DND-41 (cell line): Measurements from ENCODE around the gene FOXK1.

Experiments
- ATAC-seq: fragments of 200-7000 bp; cut with Tn5 transposase; 3 replicates; pipeline ENCODE4 v1.9.1; 2021; ENCODE audit warnings: low read depth; ENCODE audit not compliant: insufficient read depth
- DNase-seq: peaks from one replicate; pipeline ENCODE4 v3.0.0-alpha.2; 2020
- H2AFZ ChIP-seq: 2 replicates; pipeline ENCODE4 v1.6.0; 2012; ENCODE audit warnings: low read depth, low read length
- H3K27ac ChIP-seq: 2 replicates; pipeline ENCODE4 v1.5.1; 2012; ENCODE audit warnings: low read length, inconsistent platforms
- H3K27me3 ChIP-seq: fragments of 200-600 bp; sonication (generic); 2 replicates; pipeline ENCODE4 v1.6.0; 2012; ENCODE audit warnings: low read length, mild to moderate bottlenecking, inconsistent platforms; ENCODE audit not compliant: insufficient read depth, poor library complexity
- H3K36me3 ChIP-seq: 2 replicates; pipeline ENCODE4 v1.5.1; 2012; ENCODE audit warnings: low read length, inconsistent platforms; ENCODE audit not compliant: insufficient read depth
- H3K4me1 ChIP-seq: 2 replicates; pipeline ENCODE4 v1.5.1; 2012; ENCODE audit warnings: mild to moderate bottlenecking, low read length; ENCODE audit not compliant: insufficient read depth
- H3K4me2 ChIP-seq: 2 replicates; pipeline ENCODE4 v1.6.0; 2012; ENCODE audit warnings: mild to moderate bottlenecking, moderate library complexity, low read length, inconsistent platforms; ENCODE audit not compliant: insufficient read depth
- H3K4me3 ChIP-seq, 2 experiments: fragments of 200-600 bp in 1 of 2; shearing (Covaris generic) in 1 of 2; 2 replicates each; pipeline ENCODE4 v1.5.1; 2012 to 2016; ENCODE audit warnings: inconsistent platforms in 2 of 2, low read length in 2 of 2, mild to moderate bottlenecking in 2 of 2, low read depth in 1 of 2, moderate library complexity in 1 of 2
- H3K79me2 ChIP-seq: 2 replicates; pipeline ENCODE4 v1.6.0; 2012; ENCODE audit warnings: low read length, inconsistent platforms; ENCODE audit not compliant: insufficient read depth
- H3K9ac ChIP-seq: 2 replicates; pipeline ENCODE4 v1.6.0; 2012; ENCODE audit warnings: low read depth, mild to moderate bottlenecking, inconsistent platforms, low read length, moderate library complexity
- H3K9me3 ChIP-seq: 2 replicates; pipeline ENCODE4 v1.5.1; 2012; ENCODE audit warnings: low read length, moderate library complexity, mild to moderate bottlenecking, inconsistent platforms; ENCODE audit not compliant: insufficient read depth, severe bottlenecking
- H4K20me1 ChIP-seq: 2 replicates; pipeline ENCODE4 v1.6.0; 2012; ENCODE audit warnings: low read length; ENCODE audit not compliant: insufficient read depth
- EZH2 ChIP-seq: IDR thresholded peaks from 3 replicates; pipeline ENCODE4 v1.6.1; 2012; ENCODE audit warnings: borderline replicate concordance, low read depth, mild to moderate bottlenecking, moderate library complexity, low read length, inconsistent platforms; ENCODE audit not compliant: severe bottlenecking
- TF ChIP-seq, protein P1 (sequence below): IDR thresholded peaks from 2 replicates; pipeline ENCODE4 v1.5.1; 2012; ENCODE audit warnings: borderline replicate concordance, low read length, moderate library complexity, mild to moderate bottlenecking; ENCODE audit not compliant: poor library complexity, severe bottlenecking; ENCODE audit errors: extremely low read depth

FOXK1 gene

DNA sequence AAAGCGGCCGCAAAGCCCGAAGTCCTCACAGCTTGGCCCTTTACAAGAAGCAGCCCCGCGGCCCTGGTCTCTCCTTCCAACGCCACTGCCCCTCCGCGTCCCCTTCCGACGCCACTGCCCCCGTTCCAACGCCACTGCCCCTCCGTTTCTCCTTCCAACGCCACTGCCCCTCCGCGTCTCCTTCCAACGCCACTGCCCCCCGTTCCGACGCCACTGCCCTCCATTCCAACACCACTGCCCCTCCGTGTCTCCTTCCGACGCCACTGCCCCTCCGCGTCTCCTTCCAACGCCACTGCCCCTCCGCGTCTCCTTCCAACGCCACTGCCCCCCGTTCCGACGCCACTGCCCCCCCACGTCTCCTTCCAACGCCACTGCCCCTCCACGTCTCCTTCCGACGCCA is 126.5 kb downstream of the FOXK1 start:
- Histone ChIP-seq H2AFZ (no peak overlapping the region), H3K36me3 (no peaks in the 10 kb centered on the region), H3K4me1 (no peaks in the 10 kb centered on the region), H3K27ac (no peak overlapping the region), H3K9ac (no peak overlapping the region), H3K27me3 (no peaks in the 10 kb centered on the region), H3K79me2 (no peaks in the 10 kb centered on the region), H3K4me3 (no peak overlapping the region), H3K4me2 (no peak overlapping the region), H4K20me1 (no peaks in the 10 kb centered on the region), H3K9me3 (no peaks in the 10 kb centered on the region)
- no peak for DNase-seq
- no peak for ATAC-seq
- no peak for TF ChIP-seq EZH2
- TF ChIP-seq, protein P1, sequence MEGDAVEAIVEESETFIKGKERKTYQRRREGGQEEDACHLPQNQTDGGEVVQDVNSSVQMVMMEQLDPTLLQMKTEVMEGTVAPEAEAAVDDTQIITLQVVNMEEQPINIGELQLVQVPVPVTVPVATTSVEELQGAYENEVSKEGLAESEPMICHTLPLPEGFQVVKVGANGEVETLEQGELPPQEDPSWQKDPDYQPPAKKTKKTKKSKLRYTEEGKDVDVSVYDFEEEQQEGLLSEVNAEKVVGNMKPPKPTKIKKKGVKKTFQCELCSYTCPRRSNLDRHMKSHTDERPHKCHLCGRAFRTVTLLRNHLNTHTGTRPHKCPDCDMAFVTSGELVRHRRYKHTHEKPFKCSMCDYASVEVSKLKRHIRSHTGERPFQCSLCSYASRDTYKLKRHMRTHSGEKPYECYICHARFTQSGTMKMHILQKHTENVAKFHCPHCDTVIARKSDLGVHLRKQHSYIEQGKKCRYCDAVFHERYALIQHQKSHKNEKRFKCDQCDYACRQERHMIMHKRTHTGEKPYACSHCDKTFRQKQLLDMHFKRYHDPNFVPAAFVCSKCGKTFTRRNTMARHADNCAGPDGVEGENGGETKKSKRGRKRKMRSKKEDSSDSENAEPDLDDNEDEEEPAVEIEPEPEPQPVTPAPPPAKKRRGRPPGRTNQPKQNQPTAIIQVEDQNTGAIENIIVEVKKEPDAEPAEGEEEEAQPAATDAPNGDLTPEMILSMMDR = no peak

DNA sequence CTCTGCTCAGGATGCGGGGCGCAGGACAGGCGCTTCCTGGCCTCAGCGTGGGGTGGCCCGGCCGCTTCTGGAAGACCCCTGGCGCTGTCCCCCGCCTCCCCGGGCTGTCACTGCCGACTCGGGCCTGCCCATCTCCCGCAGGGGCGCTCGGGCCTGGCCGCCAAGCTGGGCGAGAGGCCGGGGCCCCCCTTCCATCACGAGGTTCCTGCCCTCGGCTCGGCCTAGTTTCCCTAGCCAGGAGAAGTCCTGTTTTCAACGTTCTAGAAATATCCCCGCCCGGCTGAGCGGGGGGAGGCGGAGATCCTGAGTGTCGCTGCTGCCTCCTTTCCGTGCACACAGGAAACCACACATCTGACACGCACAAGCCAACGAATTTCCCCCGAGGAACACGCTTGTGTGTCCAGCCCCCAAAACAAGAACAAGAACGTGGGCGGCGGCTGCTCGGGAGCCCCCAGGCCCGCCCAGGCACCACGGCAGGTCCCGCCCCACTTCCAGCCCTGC is 127.0 kb downstream of the FOXK1 start:
- Histone ChIP-seq H3K36me3 (no peaks in the 10 kb centered on the region), H3K4me1 (no peaks in the 10 kb centered on the region), H4K20me1 (no peaks in the 10 kb centered on the region), H3K4me3 (no peak overlapping the region), H3K9me3 (no peaks in the 10 kb centered on the region), H3K4me2 (no peak overlapping the region), H3K27ac (no peak overlapping the region), H2AFZ (no peak overlapping the region), H3K27me3 (no peaks in the 10 kb centered on the region), H3K9ac (no peak overlapping the region), H3K79me2 (no peaks in the 10 kb centered on the region)
- TF ChIP-seq EZH2 = no peak
- TF ChIP-seq, protein P1 = no peak
- ATAC-seq (0 out of 3 replicates have a peak, but pooled peaks have one; percentile 24), DNase-seq (no peak)

DNA sequence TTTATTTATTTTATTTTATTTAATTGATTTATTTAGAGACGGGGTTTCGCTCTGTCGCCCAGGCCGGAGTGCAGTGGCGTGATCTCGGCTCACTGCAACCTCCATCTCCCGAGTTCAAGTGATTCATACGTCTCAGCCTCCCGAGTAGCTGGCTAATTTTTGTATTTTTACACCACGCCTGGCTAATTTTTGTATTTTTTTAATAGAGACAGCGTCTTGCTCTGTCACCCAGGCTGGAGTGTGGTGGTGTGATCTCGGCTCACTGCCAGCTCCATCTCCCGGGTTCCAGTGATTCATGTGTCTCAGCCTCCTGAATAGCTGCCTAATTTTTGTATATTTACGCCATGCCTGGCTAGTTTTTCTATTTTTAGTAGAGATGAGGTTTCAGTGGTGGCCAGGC is 127.6 kb downstream of the FOXK1 start:
- Histone ChIP-seq H3K9me3 (no peaks in the 10 kb centered on the region), H3K27me3 (no peaks in the 10 kb centered on the region), H3K36me3 (no peaks in the 10 kb centered on the region), H3K4me1 (no peaks in the 10 kb centered on the region), H3K9ac (no peak overlapping the region), H2AFZ (no peak overlapping the region), H3K4me3 (no peak overlapping the region), H3K4me2 (no peak overlapping the region), H3K27ac (no peak overlapping the region), H4K20me1 (no peaks in the 10 kb centered on the region), H3K79me2 (no peaks in the 10 kb centered on the region)
- DNase-seq = no peak
- ATAC-seq = no peak
- TF ChIP-seq, protein P1 = no peak
- TF ChIP-seq EZH2 = no peak

DNA sequence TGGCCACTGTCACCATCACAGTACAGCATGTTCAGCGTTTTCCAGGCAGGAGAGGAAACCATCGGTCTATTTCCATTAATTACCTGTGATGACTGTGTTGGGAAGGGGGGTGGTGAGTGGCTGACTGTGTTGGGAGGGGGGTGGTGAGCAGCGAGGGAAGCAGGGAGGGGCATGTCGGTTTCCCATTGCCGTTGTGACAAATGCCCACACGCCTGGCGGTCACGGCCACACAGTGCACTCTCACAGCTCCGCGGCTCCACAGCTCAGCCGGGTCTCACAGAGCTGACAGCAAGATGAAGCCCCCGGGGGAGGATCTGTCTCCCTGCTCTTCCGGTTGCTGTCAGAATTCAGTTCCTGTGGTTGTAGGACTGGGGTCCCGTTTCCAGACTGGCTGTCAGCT is 132.3 kb downstream of the FOXK1 start:
- Histone ChIP-seq H3K4me3 (no peak overlapping the region), H3K4me2 (no peak overlapping the region), H3K9me3 (no peaks in the 10 kb centered on the region), H3K27me3 (no peaks in the 10 kb centered on the region), H3K9ac (no peak overlapping the region), H3K4me1 (no peaks in the 10 kb centered on the region), H3K79me2 (no peaks in the 10 kb centered on the region), H3K36me3 (no peaks in the 10 kb centered on the region), H2AFZ (no peak overlapping the region), H3K27ac (no peak overlapping the region), H4K20me1 (no peaks in the 10 kb centered on the region)
- DNase-seq (no peak), ATAC-seq (no peak)
- TF ChIP-seq, protein P1 = no peak
- TF ChIP-seq EZH2 = no peak
